ENCODE data around the gene PCNA.

The PCNA gene

GRCh38 chr20:5065166-5065878 is 54.4 kb downstream of the PCNA start:
- DNase-seq (ENCODE audit: low spot score): peak; percentile 63

Data from AG20443 (cell line).